ENCODE data around the gene FUT7.
"Not testable (repeated sequence)": the region's sequence is repeated elsewhere in the genome, so short reads cannot be mapped to it uniquely, and the experiment has no call there.

FUT7 gene

DNA sequence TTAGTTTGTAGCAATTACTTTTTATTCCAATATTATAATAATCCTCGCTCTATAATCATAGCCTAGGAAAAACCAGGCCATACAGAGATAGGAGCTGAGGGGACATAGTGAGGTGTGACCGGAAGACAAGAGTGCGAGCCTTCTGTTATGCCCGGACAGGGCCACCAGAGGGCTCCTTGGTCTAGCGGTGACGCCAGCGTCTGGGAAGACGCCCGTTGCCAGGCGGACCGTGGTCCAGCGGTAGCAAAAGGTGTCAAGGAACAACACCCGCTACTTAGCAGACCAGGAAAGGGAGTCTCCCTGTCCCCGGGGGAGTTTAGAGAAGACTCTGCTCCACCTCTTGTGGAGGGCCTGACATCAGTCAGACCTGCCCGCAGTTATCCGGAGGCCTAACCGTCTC is 27.6 kb downstream of the FUT7 start:
- not testable (repeated sequence) for DNase-seq (ENCODE audit: low read depth in 2 of 2)

DNA sequence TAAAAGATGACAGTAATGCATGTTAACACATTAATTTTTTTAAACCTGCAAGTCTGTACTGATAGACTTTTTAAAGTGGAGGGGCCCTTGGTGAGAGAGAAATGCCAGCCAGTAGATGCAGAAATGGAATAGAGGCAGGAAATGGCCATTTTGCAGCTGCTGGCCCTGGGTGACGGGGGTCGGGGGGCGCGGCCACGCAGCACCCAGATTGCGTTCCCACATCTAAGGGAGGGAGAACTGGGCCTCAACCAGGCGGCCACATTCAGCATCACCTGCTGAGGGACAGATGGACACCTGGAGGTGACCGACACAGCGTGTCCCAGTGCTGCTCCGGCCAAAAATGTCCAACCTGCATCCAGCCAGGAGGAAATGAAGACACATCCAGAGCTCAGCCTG is 29.2 kb downstream of the FUT7 start:
- no peak for DNase-seq (ENCODE audit: low read depth in 2 of 2)

DNA sequence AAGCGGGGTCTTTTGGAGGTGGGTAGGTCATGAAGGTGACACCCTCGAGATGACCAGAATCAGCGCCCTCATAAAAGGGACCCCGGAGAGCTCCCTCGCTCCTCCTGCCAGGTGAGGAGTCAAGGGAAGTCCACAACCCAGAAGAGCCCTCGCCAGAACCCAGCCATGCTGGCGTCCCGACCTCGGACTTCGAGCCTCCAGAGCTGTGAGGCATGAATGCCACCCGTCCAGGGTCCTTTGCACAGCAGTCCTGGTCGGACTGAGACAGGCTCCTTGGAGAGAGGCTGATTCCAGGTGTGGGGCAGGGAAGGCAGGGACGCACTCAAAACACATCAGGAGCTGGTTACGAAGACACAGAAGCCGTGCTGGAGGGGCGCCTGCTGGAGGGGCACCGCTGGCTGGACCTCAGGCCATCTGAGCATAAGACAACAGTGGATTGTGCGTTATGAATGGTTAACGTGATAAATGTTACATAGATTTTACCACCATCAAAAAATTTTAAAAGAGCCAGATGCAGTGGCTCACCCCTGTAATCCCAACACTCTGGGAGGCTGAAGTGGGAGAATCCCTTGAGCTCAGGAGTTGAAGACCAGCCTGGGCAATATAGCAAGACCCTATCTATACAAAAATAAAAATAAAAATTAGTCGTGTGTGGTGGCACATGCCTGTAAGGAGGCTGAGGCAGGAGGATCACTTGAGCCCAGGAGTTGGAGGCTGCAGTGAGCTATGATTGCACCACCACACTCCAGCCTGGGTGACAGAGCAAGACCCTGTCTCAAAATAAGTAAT is 29.8 kb downstream of the FUT7 start:
- DNase-seq (ENCODE audit: low read depth in 2 of 2): no peak

DNA sequence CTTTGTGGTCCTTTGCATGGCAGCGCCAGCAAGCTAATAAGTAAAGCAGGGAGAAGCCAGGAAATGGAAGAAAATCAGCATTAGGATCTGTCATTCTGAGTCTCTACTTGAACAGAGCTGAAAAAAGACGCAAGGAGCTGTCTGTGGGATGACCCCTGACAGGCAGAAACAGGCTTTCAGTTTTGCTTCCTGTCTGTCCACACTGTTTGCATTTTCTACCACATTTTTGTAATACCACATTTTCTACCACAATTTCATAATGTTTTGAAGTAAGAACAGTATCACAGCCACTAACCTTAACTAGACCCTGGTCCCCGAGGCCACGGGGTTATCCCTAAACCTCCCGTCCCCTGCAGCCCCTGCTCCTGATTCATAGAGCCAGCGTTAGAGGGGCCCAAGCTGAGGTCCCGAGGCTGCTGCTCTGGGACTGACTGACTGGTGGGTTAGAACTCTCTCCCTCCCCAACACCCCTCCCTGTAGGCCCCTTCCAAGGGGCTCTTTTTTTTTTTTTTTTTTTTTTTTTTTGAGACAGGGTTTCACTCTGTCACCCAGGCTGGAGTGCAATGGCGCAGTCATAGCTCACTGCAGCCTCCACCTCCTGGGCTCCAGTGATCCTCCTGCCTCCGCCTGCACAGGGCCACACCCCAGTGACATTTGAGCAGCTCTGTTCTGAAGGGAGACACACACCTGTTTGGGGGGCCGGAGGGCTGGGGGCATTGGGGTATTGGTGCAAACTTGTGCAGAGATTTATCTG is 31.5 kb downstream of the FUT7 start:
- peak in 1 of 2 donors; percentile 47 for DNase-seq (ENCODE audit: low read depth in 2 of 2)

DNA sequence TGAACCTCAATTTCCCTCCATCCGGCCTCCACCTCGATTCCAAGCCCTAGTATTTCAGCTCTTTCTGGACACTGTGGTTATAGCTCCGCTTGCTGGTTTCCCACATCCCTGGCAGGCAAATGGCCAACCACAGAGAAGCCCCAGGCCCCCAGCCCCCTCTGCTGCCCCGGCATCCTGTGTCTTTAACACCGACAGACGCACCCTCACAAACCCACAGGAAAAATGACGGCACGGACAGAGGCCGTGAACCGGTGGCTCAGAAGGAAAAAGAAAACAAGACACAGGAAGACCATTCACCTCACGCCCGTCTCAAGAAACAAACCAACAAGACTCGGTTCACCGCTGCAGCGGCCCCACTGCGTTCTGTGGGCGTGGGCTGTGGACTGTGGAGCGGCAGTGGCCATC is 34.1 kb downstream of the FUT7 start:
- DNase-seq (ENCODE audit: low read depth in 2 of 2): no peak

DNA sequence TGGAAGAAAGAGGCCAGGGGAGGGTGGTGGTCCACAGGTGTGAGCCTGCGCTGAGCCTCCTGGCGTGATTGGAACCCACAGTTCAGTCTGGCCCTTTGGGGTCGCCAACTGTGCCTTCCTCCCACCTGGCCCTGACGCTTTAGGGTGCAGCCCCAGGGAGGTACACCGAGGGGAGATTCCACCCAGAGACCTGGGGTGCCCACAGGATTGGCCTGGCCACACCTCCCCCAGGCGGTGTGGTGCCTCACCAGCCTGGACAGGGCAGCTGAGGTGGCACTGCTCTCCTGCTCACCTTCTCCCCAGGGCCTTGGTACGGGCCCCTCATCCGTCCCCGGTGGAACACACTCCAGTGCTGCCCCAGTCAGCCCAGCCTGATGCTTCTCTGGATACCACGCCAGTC is 34.5 kb downstream of the FUT7 start:
- DNase-seq (ENCODE audit: low read depth in 2 of 2): no peak

DNA sequence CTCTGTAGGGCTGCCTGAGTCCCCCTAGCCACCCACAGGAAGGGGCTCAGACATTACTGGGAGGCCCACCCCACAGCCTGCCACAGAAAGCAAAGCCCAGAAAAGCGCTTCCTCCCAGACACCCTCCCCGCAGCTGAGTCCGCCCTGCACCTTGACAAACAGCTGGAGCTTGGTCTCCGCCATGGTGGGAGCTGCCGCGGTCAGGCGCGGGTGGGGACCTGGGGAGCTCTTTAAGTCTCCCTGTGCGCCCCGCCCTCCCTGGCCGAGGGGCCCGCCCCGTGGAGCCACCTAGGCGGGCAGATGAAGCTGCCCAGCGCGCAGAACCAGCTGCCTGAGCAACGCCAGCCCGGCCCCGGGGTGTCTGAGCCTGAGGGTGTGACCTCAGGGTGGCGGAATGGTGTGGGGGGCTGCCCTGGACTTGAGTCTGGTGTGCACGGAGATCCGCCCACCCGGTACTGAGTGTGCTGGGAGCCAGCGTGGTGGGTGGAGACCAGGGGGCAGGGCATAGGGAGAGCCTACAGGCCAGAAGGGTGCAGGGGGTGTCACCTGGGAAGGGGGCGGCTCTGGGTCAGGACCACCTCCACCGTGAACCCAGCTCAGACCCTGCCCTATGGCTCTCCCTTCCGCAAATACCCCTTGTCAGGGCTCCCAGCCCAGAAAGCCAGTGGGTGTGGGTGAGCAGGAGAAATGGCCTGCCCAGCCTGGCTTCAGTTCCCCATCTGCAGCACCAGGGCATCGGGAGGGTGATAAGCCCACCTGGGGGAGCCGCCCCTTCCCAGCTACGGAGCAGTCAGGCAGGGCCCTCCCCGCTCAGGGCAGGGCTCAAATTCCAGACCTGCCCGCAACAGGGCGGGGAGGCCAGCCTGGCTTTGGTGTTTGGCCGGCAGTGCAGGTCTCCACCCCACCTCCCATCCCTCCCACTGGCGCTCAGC is 35.3 kb downstream of the FUT7 start, which contains the start of gene CLIC3:
CLIC3 (minus strand) TSS at position 208 of the 932 bp plus-strand sequence; CDS start at position 183, 25 bp downstream.
- DNase-seq (ENCODE audit: low read depth in 2 of 2): peak in 1 of 2 donors; percentile 24

DNA sequence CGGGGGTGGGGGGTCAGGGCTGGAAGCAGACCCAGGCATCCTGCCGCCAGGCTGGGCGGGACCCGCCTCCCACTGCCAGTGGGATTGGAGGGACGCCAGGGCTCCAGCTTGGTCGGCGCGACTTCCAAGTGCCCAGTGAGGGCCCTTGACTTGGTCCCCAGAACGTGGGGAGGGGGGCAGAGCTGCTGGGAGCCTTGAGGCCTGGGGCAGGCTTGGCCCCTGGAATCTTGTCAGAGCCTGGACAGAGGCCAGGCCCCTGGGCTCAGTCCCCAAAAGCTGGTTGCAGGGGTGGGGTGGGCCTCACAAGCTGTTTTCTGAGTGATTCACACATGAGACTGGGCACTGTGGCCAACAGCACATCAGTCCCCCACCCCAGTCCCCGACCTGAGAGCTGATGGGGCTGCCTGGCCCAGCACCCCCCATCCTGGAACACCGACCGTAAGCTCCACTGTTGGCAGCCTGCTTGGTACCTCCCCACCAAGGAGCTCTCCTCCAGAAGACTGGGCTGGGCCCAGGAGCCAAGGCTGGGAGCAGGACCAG is 36.0 kb downstream of the FUT7 start:
- DNase-seq (ENCODE audit: low read depth in 2 of 2): no peak

DNA sequence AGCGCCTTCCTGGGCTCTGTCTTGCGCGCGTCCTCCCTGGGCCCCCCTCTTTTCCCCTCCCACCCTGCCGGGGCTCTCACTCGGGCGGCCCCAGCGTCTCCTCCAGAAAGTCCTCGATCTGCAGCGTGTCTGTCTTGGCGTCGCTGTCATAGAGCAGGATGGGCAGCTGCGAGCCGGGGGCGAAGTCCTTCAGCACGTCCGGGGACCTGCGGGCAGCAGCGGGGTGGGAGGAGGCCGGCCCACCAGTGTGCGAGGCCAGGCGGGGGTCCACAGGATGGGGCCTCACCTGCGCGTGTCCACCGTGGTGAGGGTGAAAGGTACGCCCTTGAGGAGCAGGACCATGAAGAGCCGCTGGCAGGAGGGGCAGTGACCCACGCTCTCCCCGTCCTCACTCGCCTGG is 36.5 kb downstream of the FUT7 start:
- DNase-seq (ENCODE audit: low read depth in 2 of 2): no peak

DNA sequence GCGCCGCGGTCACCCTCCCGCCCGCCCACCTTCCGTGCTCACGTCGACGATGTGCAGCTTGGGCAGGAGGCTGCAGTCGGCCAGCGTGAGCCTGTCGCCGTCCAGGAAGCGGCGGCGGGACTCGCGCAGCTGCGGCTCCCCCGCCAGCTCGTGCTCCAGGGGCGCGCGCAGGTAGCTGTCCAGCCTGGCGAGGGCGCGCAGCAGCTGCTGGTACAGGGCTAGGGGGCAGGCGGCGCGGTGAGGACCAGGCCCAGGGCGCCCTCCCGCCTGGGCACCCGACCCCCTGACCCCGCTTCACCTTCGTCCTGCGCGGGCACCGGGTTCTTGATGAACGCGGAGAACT is 37.0 kb downstream of the FUT7 start:
- no peak for DNase-seq (ENCODE audit: low read depth in 2 of 2)

DNA sequence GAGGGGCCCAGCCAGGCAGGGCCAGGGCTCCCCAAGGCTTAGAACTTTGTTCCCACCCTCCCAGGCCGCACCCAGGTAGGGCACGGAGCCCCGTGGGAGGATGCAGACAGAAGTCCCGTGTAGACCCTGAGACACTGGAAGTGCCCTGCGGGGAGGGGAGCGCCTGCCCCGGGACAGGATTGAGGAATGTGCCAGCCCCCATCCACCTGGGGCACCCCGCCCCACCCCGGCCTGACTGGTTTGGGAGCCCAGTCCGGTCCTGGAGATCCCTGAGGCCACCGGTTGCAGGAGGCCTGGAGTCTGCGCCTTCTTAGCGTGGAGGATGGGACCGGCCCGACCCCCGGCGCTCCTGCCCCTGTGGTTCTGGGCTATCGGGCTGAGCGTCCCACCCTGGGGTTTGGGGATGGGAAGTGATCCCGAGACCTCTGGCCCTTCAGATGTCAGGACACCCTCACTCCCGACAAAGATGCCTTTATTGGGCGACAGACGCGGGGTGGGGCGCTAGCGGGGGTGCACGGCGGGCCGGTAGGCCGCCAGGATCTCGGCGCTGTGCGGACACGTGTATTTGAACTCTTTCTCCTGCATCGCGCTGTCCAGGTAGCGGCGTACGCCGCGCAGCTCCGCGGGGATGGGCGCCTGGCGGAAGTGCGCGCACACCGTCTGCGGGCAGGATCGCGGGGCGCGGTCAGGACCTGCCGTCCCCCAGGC is 37.6 kb downstream of the FUT7 start:
- DNase-seq (ENCODE audit: low read depth in 2 of 2): no peak

DNA sequence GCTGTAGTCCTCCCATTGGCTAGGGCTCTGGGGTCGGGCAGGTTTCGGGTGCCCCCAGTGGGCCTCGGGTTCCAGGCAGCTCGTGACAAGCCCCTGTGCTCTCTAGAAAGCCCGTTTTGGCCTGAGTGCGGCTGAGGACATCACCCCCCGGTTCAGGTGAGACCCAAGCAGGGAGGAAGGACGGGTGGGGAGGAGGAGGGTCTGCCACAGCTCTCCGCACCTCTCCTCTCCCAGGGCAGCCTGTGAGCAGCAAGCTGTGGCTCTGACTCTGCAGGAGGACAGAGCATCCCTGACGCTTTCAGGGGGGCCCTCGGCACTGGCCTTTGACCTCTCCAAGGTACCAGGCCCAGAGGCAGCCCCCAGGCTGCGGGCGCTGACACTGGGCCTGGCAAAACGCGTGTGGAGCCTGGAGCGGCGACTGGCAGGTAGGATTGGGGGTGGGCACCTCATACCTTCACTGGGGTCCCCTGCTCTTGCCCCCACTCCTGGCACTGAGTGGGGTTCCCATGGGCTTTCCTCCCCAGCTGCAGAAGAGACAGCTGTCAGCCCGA is 39.0 kb downstream of the FUT7 start:
- no peak for DNase-seq (ENCODE audit: low read depth in 2 of 2)

DNA sequence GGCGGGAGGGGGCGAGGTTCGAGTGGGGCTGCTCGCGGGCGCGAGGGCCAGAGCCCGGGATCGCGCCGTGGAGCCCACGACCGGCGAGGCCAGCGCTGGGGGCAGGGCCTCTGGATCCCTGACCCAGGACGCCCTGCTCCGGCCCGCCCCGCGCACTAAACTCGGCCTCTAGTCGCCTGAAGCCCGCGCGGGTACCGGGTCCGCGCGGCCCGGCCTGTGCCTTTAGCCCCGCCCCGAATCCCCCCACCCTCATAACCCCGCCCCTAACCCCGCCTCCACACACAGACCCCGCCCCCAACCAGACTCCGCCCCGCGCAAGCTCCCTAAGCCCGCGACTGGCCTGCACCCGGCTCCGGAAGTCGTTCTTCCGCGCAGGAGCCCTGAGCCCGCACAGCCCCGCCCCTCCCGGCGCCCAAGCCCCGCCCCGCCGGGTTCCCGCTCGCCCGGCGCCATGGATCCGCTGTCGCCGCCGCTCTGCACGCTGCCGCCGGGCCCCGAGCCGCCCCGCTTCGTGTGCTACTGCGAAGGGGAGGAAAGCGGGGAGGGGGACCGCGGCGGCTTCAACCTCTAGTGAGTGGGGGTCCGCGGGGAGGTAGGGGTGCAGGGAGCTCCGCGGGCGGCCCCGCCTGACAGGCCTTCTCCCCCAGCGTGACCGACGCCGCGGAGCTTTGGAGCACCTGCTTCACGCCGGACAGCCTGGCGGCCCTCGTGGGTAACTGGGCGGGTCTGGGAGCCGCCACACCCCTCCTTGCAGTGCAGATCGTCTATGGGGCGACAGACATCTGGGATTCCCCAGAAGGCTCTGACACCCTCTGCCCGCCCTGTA is 39.7 kb downstream of the FUT7 start, which contains the start of gene PAXX:
PAXX (plus strand) TSS at position 430 of the 826 bp plus-strand sequence; CDS start at position 452, 22 bp downstream.
- DNase-seq (ENCODE audit: low read depth in 2 of 2): peak; percentile 91

DNA sequence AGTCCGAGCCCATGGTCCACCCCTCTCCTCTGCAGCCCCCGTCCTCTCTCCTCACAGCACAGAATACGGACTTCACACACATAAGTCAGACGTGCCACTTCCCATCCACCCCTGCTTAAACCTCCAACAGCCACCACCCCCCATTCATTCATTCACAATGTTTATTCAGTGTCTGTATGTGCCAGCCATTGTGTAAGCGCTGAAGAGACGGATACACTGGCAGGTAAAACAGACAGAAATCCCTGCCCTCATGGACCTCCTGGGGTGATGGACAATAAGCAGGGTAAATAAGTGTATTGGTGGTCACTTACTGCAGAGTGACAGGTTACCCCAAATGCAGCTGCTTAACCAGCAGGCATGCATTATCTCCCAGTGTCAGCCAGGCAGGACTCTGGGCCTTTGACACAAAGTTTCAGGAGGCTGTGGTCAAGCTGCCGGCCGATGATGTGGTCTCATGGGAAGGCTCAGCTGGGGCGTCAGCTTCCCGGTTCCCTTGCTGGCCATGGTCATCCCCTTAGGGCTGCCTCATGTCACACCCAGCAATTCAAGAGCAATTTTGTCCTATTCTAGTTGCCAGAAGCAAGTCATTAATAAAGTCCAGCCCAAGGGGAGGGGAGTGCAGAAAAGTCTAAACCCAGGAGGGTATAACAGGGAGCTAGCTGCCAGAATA is 41.5 kb downstream of the FUT7 start:
- no peak for DNase-seq (ENCODE audit: low read depth in 2 of 2)

DNA sequence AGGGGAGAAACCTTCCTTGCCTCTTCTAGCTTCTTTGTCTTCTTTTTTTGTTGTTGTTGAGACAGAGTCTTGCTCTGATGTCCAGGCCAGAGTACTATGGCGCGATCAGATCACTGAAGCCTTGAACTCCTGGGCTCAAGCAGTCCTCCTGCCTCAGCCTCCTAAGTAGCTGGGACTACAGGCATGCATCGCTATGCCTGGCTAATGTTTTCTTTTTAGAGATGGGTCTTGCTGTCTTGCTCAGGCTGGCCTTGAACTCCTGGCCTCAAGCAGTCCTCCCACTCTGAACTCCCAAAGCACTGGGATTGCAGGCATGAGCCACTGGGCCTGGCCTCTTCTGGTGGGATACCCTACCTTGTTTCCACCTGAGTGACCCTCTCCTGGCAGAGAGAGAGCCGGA is 43.0 kb downstream of the FUT7 start:
- DNase-seq (ENCODE audit: low read depth in 2 of 2): no peak

DNA sequence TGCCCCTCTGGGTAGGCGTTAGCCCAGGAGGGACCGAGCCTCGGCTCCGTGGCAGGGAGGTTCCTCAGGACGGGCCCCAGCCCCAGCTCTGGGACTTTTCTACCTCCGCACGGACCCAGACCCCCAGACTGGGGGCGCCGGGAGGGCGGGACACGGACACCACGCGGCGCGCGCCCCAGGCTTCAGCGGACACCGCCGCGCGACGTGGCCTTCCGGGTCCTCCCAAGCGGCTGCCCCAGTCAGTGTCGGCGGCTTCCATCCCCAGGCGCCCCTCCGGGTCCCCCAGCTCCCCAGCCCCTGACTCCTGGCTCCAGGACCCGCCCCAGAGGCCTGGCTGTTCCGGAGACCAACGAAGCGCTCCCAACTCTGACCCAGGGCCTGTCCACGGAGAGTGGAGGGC is 46.0 kb downstream of the FUT7 start:
- DNase-seq (ENCODE audit: low read depth in 2 of 2): no peak

DNA sequence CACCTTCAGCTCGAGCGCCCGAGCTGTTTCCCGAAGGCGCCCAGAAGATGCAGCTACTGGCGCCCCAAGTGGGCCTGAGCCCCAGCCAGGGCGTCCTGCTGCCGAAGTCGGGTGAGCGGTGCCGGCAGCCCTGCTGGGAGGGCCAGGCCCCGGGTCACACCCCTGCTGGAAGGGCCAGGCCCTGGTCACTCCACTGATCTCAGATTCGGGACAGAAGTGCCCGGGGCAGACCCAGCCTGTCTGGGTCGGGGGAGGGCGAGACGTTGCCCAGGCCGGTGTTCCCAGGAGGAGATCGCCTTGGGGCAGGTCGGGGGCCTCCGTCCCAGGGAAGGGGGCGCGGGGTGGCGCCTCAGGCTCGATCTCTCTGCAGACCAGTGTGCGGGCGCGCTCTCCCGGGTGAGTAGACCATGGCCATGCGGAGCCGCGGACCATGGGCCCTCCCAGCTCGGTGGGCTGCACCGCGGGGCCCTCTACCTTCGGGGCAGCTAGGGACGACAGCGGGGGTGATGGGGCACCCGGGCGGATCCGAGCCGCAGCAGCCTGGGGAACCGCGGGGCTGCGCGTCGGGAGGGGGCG is 46.8 kb downstream of the FUT7 start:
- DNase-seq (ENCODE audit: low read depth in 2 of 2): no peak

DNA sequence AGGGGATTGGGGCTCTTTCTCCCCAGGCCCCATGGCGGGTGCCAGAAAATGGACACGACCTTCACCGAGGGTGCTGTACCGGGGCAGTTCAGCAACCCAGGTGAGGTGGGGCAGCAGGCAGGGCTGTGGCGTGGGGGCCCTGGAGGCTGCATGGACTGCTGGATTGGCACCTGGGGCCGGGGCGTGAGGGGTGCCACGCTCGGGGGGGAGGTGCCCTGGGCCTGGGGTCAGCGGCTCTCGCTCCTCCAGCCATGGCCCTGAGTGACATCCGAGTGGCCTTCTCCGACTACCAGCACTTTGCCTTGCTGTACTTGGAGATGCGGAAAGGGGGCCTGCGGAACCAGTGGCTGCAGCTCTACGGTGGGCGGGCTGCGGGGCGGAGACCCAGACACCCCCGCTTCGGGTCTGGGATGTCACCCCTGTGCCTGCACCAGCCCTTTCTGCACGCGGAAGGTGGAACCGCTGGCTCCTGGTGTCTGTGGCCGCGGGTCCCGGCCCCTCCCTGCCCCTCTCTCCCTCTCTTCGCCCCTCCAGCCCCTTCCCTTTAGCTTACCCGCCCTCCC is 47.3 kb downstream of the FUT7 start:
- DNase-seq (ENCODE audit: low read depth in 2 of 2): no peak
